Mesenchymal stem cell (in vitro differentiated cells and primary cell): ENCODE data around the gene VPREB3.

ENCODE experiments used
- DNase-seq: peaks from one replicate; pipeline ENCODE4 v3.0.0-alpha.2; 2013
- H2AFZ ChIP-seq: one replicate; pipeline ENCODE4 v1.6.1; 2013; ENCODE audit warnings: low read depth, mild to moderate bottlenecking, control low read depth, inconsistent platforms, low read length, moderate library complexity
- H2AK5ac ChIP-seq: 2 replicates; pipeline ENCODE4 v1.6.1; 2013; ENCODE audit warnings: low read length, moderate library complexity, mild to moderate bottlenecking, inconsistent platforms; ENCODE audit not compliant: severe bottlenecking
- H2BK120ac ChIP-seq: one replicate; pipeline ENCODE4 v1.6.1; 2013; ENCODE audit warnings: low read depth, mild to moderate bottlenecking, inconsistent platforms, low read length, moderate library complexity
- H2BK12ac ChIP-seq, 2 experiments: one replicate each; pipeline ENCODE4 v1.6.1; 2013; ENCODE audit warnings: inconsistent platforms in 2 of 2, low read length in 2 of 2, mild to moderate bottlenecking in 2 of 2, moderate library complexity in 2 of 2, control low read depth in 1 of 2
- H2BK15ac ChIP-seq: one replicate; pipeline ENCODE4 v1.6.1; 2013; ENCODE audit warnings: mild to moderate bottlenecking, low read depth, inconsistent platforms; ENCODE audit not compliant: poor library complexity, severe bottlenecking
- H2BK5ac ChIP-seq: 2 replicates; pipeline ENCODE4 v1.6.1; 2013; ENCODE audit warnings: low read depth, mild to moderate bottlenecking, low read length, control low read depth, inconsistent platforms; ENCODE audit not compliant: poor library complexity, severe bottlenecking
- H3K14ac ChIP-seq, 2 experiments: one replicate each; pipeline ENCODE4 v1.6.1; 2013; ENCODE audit warnings: inconsistent platforms in 2 of 2, low read length in 2 of 2, control low read depth in 1 of 2, mild to moderate bottlenecking in 1 of 2, moderate library complexity in 1 of 2
- H3K18ac ChIP-seq, 2 experiments: one replicate each; pipeline ENCODE4 v1.6.1; 2013; ENCODE audit warnings: inconsistent platforms in 2 of 2, low read length in 2 of 2, control low read depth in 1 of 2, low read depth in 1 of 2, mild to moderate bottlenecking in 1 of 2
- H3K23ac ChIP-seq, 2 experiments: one replicate each; pipeline ENCODE4 v1.6.1; 2013; ENCODE audit warnings: inconsistent platforms in 2 of 2, low read length in 2 of 2, mild to moderate bottlenecking in 2 of 2, moderate library complexity in 2 of 2, control low read depth in 1 of 2
- H3K27ac ChIP-seq: 2 replicates; pipeline ENCODE4 v1.5.1; 2013; ENCODE audit warnings: mild to moderate bottlenecking, moderate library complexity, low read length, control low read depth, inconsistent platforms; ENCODE audit not compliant: poor library complexity, severe bottlenecking
- H3K27me3 ChIP-seq, 2 experiments: 2 replicates each; pipeline versions ENCODE4 v1.6.1 to v1.7.0; 2013; ENCODE audit warnings: low read length in 2 of 2, mild to moderate bottlenecking in 2 of 2, moderate library complexity in 2 of 2, control low read depth in 1 of 2, inconsistent platforms in 1 of 2; ENCODE audit not compliant: control insufficient read depth in 1 of 2, insufficient read depth in 1 of 2
- H3K36me3 ChIP-seq, 2 experiments: 2 replicates each; pipeline versions ENCODE4 v1.6.1 to v1.7.0; 2013; ENCODE audit warnings: low read length in 2 of 2, control low read depth in 1 of 2, inconsistent platforms in 1 of 2, low read depth in 1 of 2, mild to moderate bottlenecking in 1 of 2; ENCODE audit not compliant: insufficient read depth in 2 of 2, control insufficient read depth in 1 of 2
- H3K4ac ChIP-seq, 2 experiments: one replicate each; pipeline ENCODE4 v1.6.1; 2013; ENCODE audit warnings: inconsistent platforms in 2 of 2, low read length in 2 of 2, mild to moderate bottlenecking in 2 of 2, moderate library complexity in 2 of 2, control low read depth in 1 of 2, low read depth in 1 of 2
- H3K4me1 ChIP-seq: 2 replicates; pipeline ENCODE4 v1.6.1; 2013; ENCODE audit warnings: low read depth, low read length, control low read depth; ENCODE audit not compliant: control insufficient read depth, insufficient read depth
- H3K4me2 ChIP-seq: 2 replicates; pipeline ENCODE4 v1.6.1; 2013; ENCODE audit warnings: low read length, mild to moderate bottlenecking, inconsistent platforms; ENCODE audit not compliant: poor library complexity, severe bottlenecking
- H3K4me3 ChIP-seq, 2 experiments: 2 replicates each; pipeline versions ENCODE4 v1.5.1 to v1.7.0; 2013; ENCODE audit warnings: low read length in 2 of 2, mild to moderate bottlenecking in 2 of 2, control low read depth in 1 of 2, low read depth in 1 of 2; ENCODE audit not compliant: insufficient read depth in 1 of 2
- H3K79me1 ChIP-seq: replicated peaks from 2 replicates; pipeline ENCODE4 v1.6.1; 2013; ENCODE audit warnings: mild to moderate bottlenecking, control low read depth, low read length, inconsistent platforms; ENCODE audit not compliant: poor library complexity, severe bottlenecking
- H3K9ac ChIP-seq: 2 replicates; pipeline ENCODE4 v1.7.0; 2013; ENCODE audit warnings: mild to moderate bottlenecking, low read length, moderate library complexity
- H3K9me3 ChIP-seq: 2 replicates; pipeline ENCODE4 v1.7.0; 2013; ENCODE audit warnings: mild to moderate bottlenecking, low read length; ENCODE audit not compliant: control insufficient read depth
- H4K8ac ChIP-seq: one replicate; pipeline ENCODE4 v1.6.1; 2013; ENCODE audit warnings: inconsistent platforms, mild to moderate bottlenecking, low read length, moderate library complexity
- H4K91ac ChIP-seq: one replicate; pipeline ENCODE4 v1.6.1; 2013; ENCODE audit warnings: mild to moderate bottlenecking, low read length, inconsistent platforms
- WGBS: methylation state at CpG from one replicate; pipeline ENCODE4 v1.1.7; 2013; ENCODE audit warnings: mixed read lengths; 5-methylcytosine and 5-hydroxymethylcytosine counted together

VPREB3 gene

GRCh38 chr22:23720855-23721254 lies 33.4 kb downstream of the VPREB3 start:
- no peak overlapping the region for H3K4ac ChIP-seq
- no peak overlapping the region for H2BK15ac ChIP-seq
- no peaks in the 10 kb centered on the region for H3K27me3 ChIP-seq
- no peak overlapping the region for H3K9ac ChIP-seq
- no peak overlapping the region for H2AFZ ChIP-seq
- WGBS = 80% methylated on average over 6 of the region's 6 CpGs
- peaks cover 8% of the 10 kb centered on the region for H3K4me1 ChIP-seq
- H2BK12ac ChIP-seq = no peak overlapping the region
- H3K4me2 ChIP-seq = no peak overlapping the region
- DNase-seq = no peak
- no peak overlapping the region for H4K8ac ChIP-seq
- H3K27ac ChIP-seq = no peak overlapping the region
- no peak overlapping the region for H3K18ac ChIP-seq
- no peak overlapping the region for H2BK120ac ChIP-seq
- H4K91ac ChIP-seq = no peak overlapping the region
- peaks cover 6% of the 10 kb centered on the region for H3K79me1 ChIP-seq
- H2BK5ac ChIP-seq = no peak overlapping the region
- H3K9me3 ChIP-seq = no peaks in the 10 kb centered on the region
- no peak overlapping the region for H3K14ac ChIP-seq
- H2AK5ac ChIP-seq = no peak overlapping the region
- H3K4me3 ChIP-seq = no peak overlapping the region
- no peak overlapping the region for H3K23ac ChIP-seq
- no peaks in the 10 kb centered on the region for H3K36me3 ChIP-seq

- no peak overlapping the region for H2BK12ac ChIP-seq
- no peak overlapping the region for H4K8ac ChIP-seq
- no peak overlapping the region for H3K27ac ChIP-seq
- no peak overlapping the region for H2AFZ ChIP-seq
- no peak overlapping the region for H2BK5ac ChIP-seq
- H3K4me3 ChIP-seq = no peak overlapping the region
- H2BK15ac ChIP-seq = no peak overlapping the region
- no peaks in the 10 kb centered on the region for H3K27me3 ChIP-seq
- H3K14ac ChIP-seq = no peak overlapping the region
- H3K4me2 ChIP-seq = no peak overlapping the region
- peaks cover 11 to 17% of the 10 kb centered on the region in 2 experiments for H3K36me3 ChIP-seq
- no peak overlapping the region for H3K18ac ChIP-seq
- H3K9ac ChIP-seq = no peak overlapping the region
- no peak overlapping the region for H2AK5ac ChIP-seq
- WGBS = 95% methylated on average over 14 of the region's 17 CpGs
- H3K4me1 ChIP-seq = peaks cover 13% of the 10 kb centered on the region
- H3K4ac ChIP-seq = no peak overlapping the region
- no peaks in the 10 kb centered on the region for H3K9me3 ChIP-seq
- no peak overlapping the region for H3K23ac ChIP-seq
- H3K79me1 ChIP-seq = peaks cover 15% of the 10 kb centered on the region
- no peak overlapping the region for H2BK120ac ChIP-seq
- H4K91ac ChIP-seq = no peak overlapping the region
- no peak for DNase-seq
Measured at GRCh38 chr22:23718371-23719165, 35.7 kb downstream of the VPREB3 start.

GRCh38 chr22:23716811-23717801 lies 37.1 kb downstream of the VPREB3 start:
- Histone ChIP-seq H3K9me3 (no peaks in the 10 kb centered on the region), H3K23ac (peak overlapping the region in 1 of 2 experiments; percentile 96), H3K18ac (peak overlapping the region; percentile 67 to 97), H2BK15ac (peak overlapping the region; percentile 65), H3K27ac (no peak overlapping the region), H3K4me3 (peak overlapping the region; percentile 92 to 93), H3K4me1 (peaks cover 13% of the 10 kb centered on the region), H3K79me1 (peaks cover 17% of the 10 kb centered on the region), H3K9ac (peak overlapping the region; percentile 94), H3K4ac (peak overlapping the region; percentile 73 to 92), H4K91ac (peak overlapping the region; percentile 92), H3K4me2 (peak overlapping the region; percentile 82), H2BK5ac (no peak overlapping the region), H2BK120ac (no peak overlapping the region), H4K8ac (peak overlapping the region; percentile 100), H2BK12ac (peak overlapping the region in 1 of 2 experiments; percentile 67), H3K36me3 (peaks cover 22 to 23% of the 10 kb centered on the region in 2 experiments), H2AFZ (peak overlapping the region; percentile 99), H3K27me3 (no peaks in the 10 kb centered on the region), H3K14ac (peak overlapping the region; percentile 83 to 96), H2AK5ac (no peak overlapping the region)
- WGBS = 6% methylated on average over 84 of the region's 84 CpGs
- peak; percentile 88 for DNase-seq
